H1 (cell line): Measurements from ENCODE around the gene HDHD2. TPM values are rescaled to one million over a fixed set of nuclear protein-coding genes. Genes with fewer than 3 reads are reported as not detected.

Experiments
- ASH2L ChIP-seq: fragments of 200-600, 300-600 bp; sonication (generic); IDR thresholded peaks from one replicate; pipeline ENCODE4 v1.7.1; 2017; ENCODE audit warnings: low read length
- ATF3 ChIP-seq: IDR thresholded peaks from 2 replicates; pipeline ENCODE4 v1.6.1; 2011; ENCODE audit warnings: low read depth, mild to moderate bottlenecking, low read length; ENCODE audit not compliant: insufficient read depth
- CHD7 ChIP-seq: fragments of 300-600 bp; sonication (generic); IDR thresholded peaks from 2 replicates; pipeline ENCODE4 v1.7.1; 2012; ENCODE audit warnings: low read length, moderate library complexity, mild to moderate bottlenecking, inconsistent platforms; ENCODE audit not compliant: insufficient replicate concordance
- E2F6 ChIP-seq: IDR thresholded peaks from 2 replicates; pipeline ENCODE4 v1.6.1; 2012; ENCODE audit warnings: inconsistent platforms
- EGR1 ChIP-seq: IDR thresholded peaks from 2 replicates; pipeline ENCODE4 v1.6.1; 2011; ENCODE audit warnings: low read depth, low read length, borderline replicate concordance
- EZH2 ChIP-seq: fragments of 200-600 bp; sonication (generic); IDR thresholded peaks from 2 replicates; pipeline ENCODE4 v1.7.1; 2012; ENCODE audit warnings: low read depth, mild to moderate bottlenecking, moderate library complexity, low read length, inconsistent platforms; ENCODE audit not compliant: severe bottlenecking
- FOSL1 ChIP-seq: IDR thresholded peaks from 2 replicates; pipeline ENCODE4 v1.6.1; 2011; ENCODE audit warnings: mild to moderate bottlenecking, low read depth, low read length, moderate library complexity; ENCODE audit not compliant: insufficient read depth
- HDAC6 ChIP-seq: IDR thresholded peaks from one replicate; pipeline ENCODE4 v1.7.1; 2012; ENCODE audit warnings: low read depth, mild to moderate bottlenecking, inconsistent platforms, low read length, moderate library complexity
- JUN ChIP-seq: IDR thresholded peaks from 2 replicates; pipeline ENCODE4 v1.6.1; 2011; ENCODE audit warnings: low read depth, mild to moderate bottlenecking, improper control_type of control experiment, low read length
- RXRA ChIP-seq: IDR thresholded peaks from 2 replicates; pipeline ENCODE4 v1.6.1; 2011; ENCODE audit warnings: low read depth, mild to moderate bottlenecking, low read length, moderate library complexity; ENCODE audit not compliant: insufficient read depth
- SRF ChIP-seq: IDR thresholded peaks from 2 replicates; pipeline ENCODE4 v1.6.1; 2011; ENCODE audit warnings: mild to moderate bottlenecking, low read depth, low read length, moderate library complexity
- polyA plus RNA-seq, 7 experiments: library from polyadenylated mRNA; depleted of rRNA in 3 of 7; stranded (reverse) in 5 of 7; unstranded in 2 of 7; fragments of >200 nt in 5 of 7; fragments of 200-250 nt in 2 of 7; gene quantifications; 1 replicate in 5 of 7; 2 replicates in 1 of 7; 4 replicates in 1 of 7; pipeline versions ENCODE4 v1.2.1 to v1.2.3, GENCODE V29; 2011 to 2013; ENCODE audit warnings: missing spikeins in 2 of 7, mixed read lengths in 2 of 7
- total RNA-seq: library from RNA; stranded (reverse); fragmentation: NEBNext Ultra II Directional; extraction: Animal tissue kit (Norgen Biotek cat#: 25700); gene quantifications from 2 replicates; pipeline ENCODE4 v1.2.1, GENCODE V29; 2021

HDHD2 gene
- total and polyA plus RNA-seq, 2 of the 8 experiments (the other 6 are each of a cell fraction or from before 2014, with no cell fraction given): 16.7 to 42.7 TPM

- TF ChIP-seq CHD7: no peak
- TF ChIP-seq EGR1: no peak
- no peak for TF ChIP-seq RXRA
- no peak for TF ChIP-seq ATF3
- no peak for TF ChIP-seq JUN
- no peak for TF ChIP-seq HDAC6
- TF ChIP-seq E2F6: no peak
- TF ChIP-seq ASH2L: no peak
- no peak for TF ChIP-seq FOSL1
- no peak for TF ChIP-seq SRF
- no peak for TF ChIP-seq EZH2
Observed at GRCh38 chr18:47081578-47081977, 68.7 kb downstream of the HDHD2 start (continued).
